A549 treated with GW870086 at 1 μM for 4 hours (cell line): Measurements from ENCODE around the gene TMEM61. TPM values are rescaled to one million over a fixed set of nuclear protein-coding genes. Genes with fewer than 3 reads are reported as not detected.

Experiments
- total RNA-seq: library from RNA; stranded (reverse); fragments of 200-300 nt; extraction: Qiagen RNA extraction; gene quantifications from 5 replicates; pipeline ENCODE4 v1.2.3, GENCODE V29; 2022; ENCODE audit warnings: low read depth

The TMEM61 gene
- total RNA-seq: 0.13 to 0.62 TPM (median 0.55 TPM) in 5 replicates

GRCh38 chr1:54980528-54981241, at the start of gene TMEM61:
Gene TMEM61, plus strand, starts transcription at chr1:54980628. Its CDS starts 438 bp downstream, at chr1:54981066.

GRCh38 chr1:54998677-54999076, 18.2 kb downstream of the TMEM61 start, which contains the start of gene BSND:
Gene BSND, plus strand, starts transcription at chr1:54998933. Its CDS starts 254 bp downstream, at chr1:54999187.

GRCh38 chr1:55039342-55040082, 59.1 kb downstream of the TMEM61 start, which contains the start of gene PCSK9:
Gene PCSK9, plus strand, starts transcription at chr1:55039548. Its CDS starts 290 bp downstream, at chr1:55039838.

Other genes starting within 250 kb of the TMEM61 start
- gene PARS2, start 216.1 kb upstream of the TMEM61 start, total RNA-seq: 4.3 to 5.1 TPM (median 4.7 TPM) in 5 replicates
- gene TTC22, start 179.3 kb upstream of the TMEM61 start, total RNA-seq: 0.08 TPM in 1 of 5 replicates, not detected in the others
- 41.9 to 50.7 TPM (median 49.3 TPM) in 5 replicates for gene DHCR24, start 93.4 kb upstream of the TMEM61 start, total RNA-seq
- not detected in 5 replicates for gene BSND, start 18.3 kb downstream of the TMEM61 start, total RNA-seq
- gene PCSK9, start 58.9 kb downstream of the TMEM61 start, total RNA-seq: 2.2 to 3.9 TPM (median 3.3 TPM) in 5 replicates
- gene USP24, start 234.7 kb downstream of the TMEM61 start, total RNA-seq: 10.4 to 15.5 TPM (median 14.7 TPM) in 5 replicates